Gastroesophageal sphincter (tissue), 3 donors: ENCODE results near the gene ST3GAL2.

ENCODE experiments used
- EP300 ChIP-seq: sonication (generic); formaldehyde crosslinking; IDR thresholded peaks from one replicate; pipeline ENCODE4 v1.6.1; 2017; ENCODE audit warnings: antibody characterized with exemption, mild to moderate bottlenecking
- POLR2A ChIP-seq, 2 donors: fragments of 450-650 bp; IDR thresholded peaks; one replicate each; pipeline ENCODE4 v1.6.1; 2017; ENCODE audit warnings: antibody characterized with exemption in 2 of 2, mild to moderate bottlenecking in 2 of 2, moderate library complexity in 1 of 2
- POLR2AphosphoS5 ChIP-seq: sonication (generic); formaldehyde crosslinking; IDR thresholded peaks from one replicate; pipeline ENCODE4 v1.6.1; 2017; ENCODE audit warnings: antibody characterized with exemption
- TF ChIP-seq, protein P1 (sequence below), 4 experiments: fragments of 200-600 bp in 2 of 4; fragments of 450-650 bp in 2 of 4; sonication (generic) in 1 of 4; IDR thresholded peaks; one replicate each; pipeline ENCODE4 v1.5.1; 2017 to 2019; ENCODE audit warnings: antibody characterized with exemption in 4 of 4, mild to moderate bottlenecking in 2 of 4, moderate library complexity in 2 of 4

DNA sequence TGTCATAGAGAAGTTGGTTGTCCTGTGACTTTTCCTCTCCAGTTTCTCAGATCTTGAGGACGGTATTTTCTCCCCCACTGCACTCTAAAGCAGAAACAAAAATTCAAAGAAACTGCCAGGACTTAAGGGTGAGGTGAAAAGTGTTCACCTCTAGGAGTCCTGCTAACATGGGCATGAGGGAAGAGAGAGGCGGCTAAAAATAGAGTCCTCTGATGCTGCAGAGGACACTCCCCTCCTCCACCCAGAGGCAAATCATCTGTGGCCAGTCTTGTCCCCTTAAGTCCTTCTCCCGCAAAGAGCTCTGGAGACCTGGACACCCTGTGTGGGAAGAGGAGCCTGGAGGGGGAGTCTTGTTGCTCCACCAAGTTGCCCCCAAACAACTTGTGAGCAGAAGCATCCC, 96.9 kb downstream of the ST3GAL2 start:
- no peak for TF ChIP-seq POLR2A (IDR thresholded peaks at IDR 0.05)
- no peak for TF ChIP-seq POLR2AphosphoS5
- TF ChIP-seq, protein P1, sequence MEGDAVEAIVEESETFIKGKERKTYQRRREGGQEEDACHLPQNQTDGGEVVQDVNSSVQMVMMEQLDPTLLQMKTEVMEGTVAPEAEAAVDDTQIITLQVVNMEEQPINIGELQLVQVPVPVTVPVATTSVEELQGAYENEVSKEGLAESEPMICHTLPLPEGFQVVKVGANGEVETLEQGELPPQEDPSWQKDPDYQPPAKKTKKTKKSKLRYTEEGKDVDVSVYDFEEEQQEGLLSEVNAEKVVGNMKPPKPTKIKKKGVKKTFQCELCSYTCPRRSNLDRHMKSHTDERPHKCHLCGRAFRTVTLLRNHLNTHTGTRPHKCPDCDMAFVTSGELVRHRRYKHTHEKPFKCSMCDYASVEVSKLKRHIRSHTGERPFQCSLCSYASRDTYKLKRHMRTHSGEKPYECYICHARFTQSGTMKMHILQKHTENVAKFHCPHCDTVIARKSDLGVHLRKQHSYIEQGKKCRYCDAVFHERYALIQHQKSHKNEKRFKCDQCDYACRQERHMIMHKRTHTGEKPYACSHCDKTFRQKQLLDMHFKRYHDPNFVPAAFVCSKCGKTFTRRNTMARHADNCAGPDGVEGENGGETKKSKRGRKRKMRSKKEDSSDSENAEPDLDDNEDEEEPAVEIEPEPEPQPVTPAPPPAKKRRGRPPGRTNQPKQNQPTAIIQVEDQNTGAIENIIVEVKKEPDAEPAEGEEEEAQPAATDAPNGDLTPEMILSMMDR (IDR thresholded peaks at IDR 0.05): no peak
- no peak for TF ChIP-seq EP300
